ENCODE results near the gene UHRF2. TPM values are rescaled to one million over a fixed set of nuclear protein-coding genes. Genes with fewer than 3 reads are reported as not detected.
"Not testable (repeated sequence)": the region's sequence is repeated elsewhere in the genome, so short reads cannot be mapped to it uniquely, and the experiment has no call there.

The UHRF2 gene
- polyA plus RNA-seq, 3 donors: 63.5 to 74.2 (median 66.4) TPM

GRCh38 chr9:6424940-6425339 is 11.9 kb downstream of the UHRF2 start:
- no peak for DNase-seq (ENCODE audit: low read depth in 3 of 3, low spot score in 2 of 3)

GRCh38 chr9:6426117-6426516 is 13.1 kb downstream of the UHRF2 start:
- DNase-seq (ENCODE audit: low read depth in 3 of 3, low spot score in 2 of 3): no peak

- no peak for DNase-seq (ENCODE audit: low read depth in 3 of 3, low spot score in 2 of 3)
These were observed 16.2 kb downstream of the UHRF2 start for GRCh38 chr9:6428940-6429889.

- no peak for DNase-seq (ENCODE audit: low read depth in 3 of 3, low spot score in 2 of 3)
These were observed 18.0 kb downstream of the UHRF2 start for GRCh38 chr9:6431038-6431437.

GRCh38 chr9:6433410-6433809 is 20.4 kb downstream of the UHRF2 start:
- no peak for DNase-seq (ENCODE audit: low read depth in 3 of 3, low spot score in 2 of 3)

GRCh38 chr9:6439051-6439703 is 26.2 kb downstream of the UHRF2 start:
- DNase-seq (ENCODE audit: low read depth in 3 of 3, low spot score in 2 of 3): no peak

GRCh38 chr9:6440405-6440804 is 27.4 kb downstream of the UHRF2 start:
- no peak for DNase-seq (ENCODE audit: low read depth in 3 of 3, low spot score in 2 of 3)

GRCh38 chr9:6441269-6441668 is 28.3 kb downstream of the UHRF2 start:
- DNase-seq (ENCODE audit: low read depth in 3 of 3, low spot score in 2 of 3): no peak

- DNase-seq (ENCODE audit: low read depth in 3 of 3, low spot score in 2 of 3): no peak
These were observed 30.7 kb downstream of the UHRF2 start for GRCh38 chr9:6443661-6444060.

GRCh38 chr9:6444128-6444527 is 31.1 kb downstream of the UHRF2 start:
- DNase-seq (ENCODE audit: low read depth in 3 of 3, low spot score in 2 of 3): no peak

GRCh38 chr9:6449086-6449485 is 36.1 kb downstream of the UHRF2 start:
- DNase-seq (ENCODE audit: low read depth in 3 of 3, low spot score in 2 of 3): no peak

GRCh38 chr9:6449645-6450044 is 36.6 kb downstream of the UHRF2 start:
- no peak for DNase-seq (ENCODE audit: low read depth in 3 of 3, low spot score in 2 of 3)

GRCh38 chr9:6450641-6451375 is 37.8 kb downstream of the UHRF2 start:
- DNase-seq (ENCODE audit: low read depth in 3 of 3, low spot score in 2 of 3): no peak

- not testable (repeated sequence) for DNase-seq (ENCODE audit: low read depth in 3 of 3, low spot score in 2 of 3)
These were observed 42.3 kb downstream of the UHRF2 start for GRCh38 chr9:6455292-6455691.

- DNase-seq (ENCODE audit: low read depth in 3 of 3, low spot score in 2 of 3): not testable (repeated sequence)
These were observed 45.7 kb downstream of the UHRF2 start for GRCh38 chr9:6458704-6459103.

- DNase-seq (ENCODE audit: low read depth in 3 of 3, low spot score in 2 of 3): no peak
These were observed 46.7 kb downstream of the UHRF2 start for GRCh38 chr9:6459718-6460117.

- DNase-seq (ENCODE audit: low read depth in 3 of 3, low spot score in 2 of 3): no peak
These were observed 47.3 kb downstream of the UHRF2 start for GRCh38 chr9:6460189-6460768.

GRCh38 chr9:6461619-6462018 is 48.6 kb downstream of the UHRF2 start:
- DNase-seq (ENCODE audit: low read depth in 3 of 3, low spot score in 2 of 3): no peak

GRCh38 chr9:6467006-6467625 is 54.1 kb downstream of the UHRF2 start:
- DNase-seq (ENCODE audit: low read depth in 3 of 3, low spot score in 2 of 3): no peak

- DNase-seq (ENCODE audit: low read depth in 3 of 3, low spot score in 2 of 3): no peak
These were observed 58.3 kb downstream of the UHRF2 start for GRCh38 chr9:6471231-6471850.

Measured in right renal cortex interstitium (tissue), 3 donors.